ENCODE measurements around the gene IQCN. TPM values are rescaled to one million over a fixed set of nuclear protein-coding genes. Genes with fewer than 3 reads are reported as not detected.

IQCN gene
- total and polyA plus RNA-seq, 10 of the 15 experiments (the other 5 are each of a cell fraction or from before 2014, with no cell fraction given) = 0.01 to 0.54 (median 0.23) TPM; not detected in 3

DNA sequence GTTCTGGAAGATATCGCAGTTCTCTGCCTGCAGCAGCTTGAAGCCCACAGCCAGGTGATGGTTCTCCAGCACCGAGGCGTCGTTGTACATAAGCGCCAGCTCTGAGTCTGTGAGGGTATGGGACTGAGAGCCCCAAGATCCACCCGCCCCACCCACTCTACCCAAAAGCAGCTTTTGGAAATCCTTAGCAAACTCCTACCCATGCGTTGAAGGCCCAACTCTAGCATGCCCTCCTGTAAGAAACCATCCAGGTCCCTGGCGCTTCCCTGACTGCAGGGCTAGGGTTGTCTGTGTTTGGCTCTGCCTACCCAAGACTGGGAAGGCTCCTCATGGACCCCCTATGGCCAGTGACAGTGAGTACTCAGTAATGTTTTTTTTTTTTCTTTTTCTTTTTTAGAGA, 57.5 kb downstream of the IQCN start:
- DNase-seq (ENCODE audit: low read depth, low spot score) (no peak), ATAC-seq (no peak), FAIRE-seq (no peak)
- ChIA-PET SMC1A (ENCODE audit: uncharacterized antibody, unreplicated experiment) (no interaction called here), POLR2A (interaction anchor here (0.5 to 0.6 kb wide), 2 partner anchors 29 to 161 kb away, joined by 4 read pairs; no protein-coding TSS in a partner anchor), RAD21 (ENCODE audit: unreplicated experiment) (interaction anchor here (0.7 kb wide), 1 partner anchor 37 kb away, joined by 3 read pairs; no protein-coding TSS in a partner anchor), CTCF (interaction anchor here (0.9 kb wide), 1 partner anchor 35 kb away, joined by 5 read pairs; no protein-coding TSS in a partner anchor)
- Histone ChIP-seq H3K4me3 (no peak overlapping the region), H3K9ac (ENCODE audit: control insufficient read depth, insufficient read depth, low read length) (no peak overlapping the region), H4K20me1 (ENCODE audit: control insufficient read depth, insufficient read depth) (no peaks in the 10 kb centered on the region), H3K27ac (ENCODE audit: control insufficient read depth, insufficient read depth) (no peak overlapping the region), H3K9me3 (replicated peaks; ENCODE audit: control insufficient read depth, insufficient read depth, low read length) (no peaks in the 10 kb centered on the region), H3K36me3 (ENCODE audit: control insufficient read depth in 2 of 2, insufficient read depth in 2 of 2, low read length in 1 of 2) (no peaks in the 10 kb centered on the region), H3K79me2 (ENCODE audit: control insufficient read depth, insufficient read depth, low read length) (no peaks in the 10 kb centered on the region), H3K4me1 (ENCODE audit: control insufficient read depth, insufficient read depth, low read length) (no peaks in the 10 kb centered on the region), H3K4me2 (ENCODE audit: control insufficient read depth, insufficient read depth) (no peak overlapping the region), H2AFZ (ENCODE audit: control insufficient read depth, low read depth, low read length) (no peak overlapping the region), H3K27me3 (replicated peaks in 1 of 2; ENCODE audit: control insufficient read depth in 2 of 2, insufficient read depth in 2 of 2, low read length in 1 of 2) (peaks cover 0 to 4% of the 10 kb centered on the region in 2 experiments; a peak in 2 of 4 replicates)
- intact Hi-C loops (cut with micrococcal nuclease; ENCODE audit: unreplicated experiment) = no loop called here
- no TSS peak for BruUV-seq (replicated peaks)
- WGBS (ENCODE audit: insufficient coverage, insufficient replicate concordance, low lambda C conversion rate, missing lambda C conversion rate) = 84% methylated on average over 8 of the region's 8 CpGs
- TF ChIP-seq, protein P1, sequence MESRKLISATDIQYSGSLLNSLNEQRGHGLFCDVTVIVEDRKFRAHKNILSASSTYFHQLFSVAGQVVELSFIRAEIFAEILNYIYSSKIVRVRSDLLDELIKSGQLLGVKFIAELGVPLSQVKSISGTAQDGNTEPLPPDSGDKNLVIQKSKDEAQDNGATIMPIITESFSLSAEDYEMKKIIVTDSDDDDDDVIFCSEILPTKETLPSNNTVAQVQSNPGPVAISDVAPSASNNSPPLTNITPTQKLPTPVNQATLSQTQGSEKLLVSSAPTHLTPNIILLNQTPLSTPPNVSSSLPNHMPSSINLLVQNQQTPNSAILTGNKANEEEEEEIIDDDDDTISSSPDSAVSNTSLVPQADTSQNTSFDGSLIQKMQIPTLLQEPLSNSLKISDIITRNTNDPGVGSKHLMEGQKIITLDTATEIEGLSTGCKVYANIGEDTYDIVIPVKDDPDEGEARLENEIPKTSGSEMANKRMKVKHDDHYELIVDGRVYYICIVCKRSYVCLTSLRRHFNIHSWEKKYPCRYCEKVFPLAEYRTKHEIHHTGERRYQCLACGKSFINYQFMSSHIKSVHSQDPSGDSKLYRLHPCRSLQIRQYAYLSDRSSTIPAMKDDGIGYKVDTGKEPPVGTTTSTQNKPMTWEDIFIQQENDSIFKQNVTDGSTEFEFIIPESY (IDR thresholded peaks at IDR 0.05) = no peak
- TF ChIP-seq SMARCA5 (IDR thresholded peaks at IDR 0.05) = no peak
- TF ChIP-seq BCL3 (IDR thresholded peaks at IDR 0.05; ENCODE audit: borderline replicate concordance, insufficient read depth, low read depth, low read length, poor library complexity, severe bottlenecking) = no peak
- no peak for TF ChIP-seq ASH2L (IDR thresholded peaks at IDR 0.05; ENCODE audit: borderline replicate concordance, low read depth)
- TF ChIP-seq NFYB (IDR thresholded peaks at IDR 0.05; ENCODE audit: insufficient read depth, low read depth, low read length) = no peak
- TF ChIP-seq ZNF217 (IDR thresholded peaks at IDR 0.05) = no peak
- no peak for TF ChIP-seq GABPA (IDR thresholded peaks at IDR 0.05; ENCODE audit: low read depth)
- no peak for TF ChIP-seq KAT2A (conservative IDR thresholded peaks at IDR 0.05; ENCODE audit: control insufficient read depth, low read depth, low read length)
- no peak for TF ChIP-seq RELA (IDR thresholded peaks at IDR 0.05; ENCODE audit: borderline replicate concordance, partially characterized antibody)
- no peak for TF ChIP-seq MLLT1 (IDR thresholded peaks at IDR 0.05)
- in situ Hi-C loops (cut with MboI) = no loop called here
